DND-41 (cell line): ENCODE measurements around the gene DDT.
"Not testable (repeated sequence)": the region's sequence is repeated elsewhere in the genome, so short reads cannot be mapped to it uniquely, and the experiment has no call there.

Experiments
- EZH2 ChIP-seq: IDR thresholded peaks from 3 replicates; pipeline ENCODE4 v1.6.1; 2012; ENCODE audit warnings: borderline replicate concordance, low read depth, mild to moderate bottlenecking, moderate library complexity, low read length, inconsistent platforms; ENCODE audit not compliant: severe bottlenecking
- TF ChIP-seq, protein P1 (sequence below): IDR thresholded peaks from 2 replicates; pipeline ENCODE4 v1.5.1; 2012; ENCODE audit warnings: borderline replicate concordance, low read length, moderate library complexity, mild to moderate bottlenecking; ENCODE audit not compliant: poor library complexity, severe bottlenecking; ENCODE audit errors: extremely low read depth

DNA sequence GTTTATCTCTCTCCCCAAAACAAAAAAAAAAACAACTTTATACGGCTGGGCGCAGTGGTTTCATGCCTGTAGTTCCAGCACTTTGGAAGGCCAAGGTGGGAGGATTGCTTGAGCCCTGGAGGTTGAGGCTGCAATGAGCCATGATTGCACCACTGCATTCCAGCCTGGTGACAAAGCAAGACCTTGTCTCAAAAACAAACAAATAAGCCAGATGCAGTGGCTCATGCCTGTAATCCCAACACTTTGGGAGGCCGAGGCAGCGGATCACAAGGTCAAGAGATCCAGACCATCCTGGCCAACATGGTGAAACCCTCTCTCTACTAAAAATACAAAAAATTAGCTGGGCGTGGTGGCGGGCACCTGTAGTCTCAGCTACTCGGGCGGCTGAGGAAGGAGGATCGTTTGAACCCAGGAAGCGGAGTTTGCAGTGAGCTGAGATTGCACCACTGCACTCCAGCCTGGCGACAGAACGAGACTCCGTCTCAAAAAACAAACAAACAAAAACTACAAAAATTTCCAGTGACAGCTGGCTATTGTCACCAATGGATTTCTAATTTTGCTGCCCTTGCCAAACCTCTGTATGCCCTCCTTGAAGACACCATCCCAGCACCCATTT, 52.5 kb downstream of the DDT start:
- TF ChIP-seq, protein P1, sequence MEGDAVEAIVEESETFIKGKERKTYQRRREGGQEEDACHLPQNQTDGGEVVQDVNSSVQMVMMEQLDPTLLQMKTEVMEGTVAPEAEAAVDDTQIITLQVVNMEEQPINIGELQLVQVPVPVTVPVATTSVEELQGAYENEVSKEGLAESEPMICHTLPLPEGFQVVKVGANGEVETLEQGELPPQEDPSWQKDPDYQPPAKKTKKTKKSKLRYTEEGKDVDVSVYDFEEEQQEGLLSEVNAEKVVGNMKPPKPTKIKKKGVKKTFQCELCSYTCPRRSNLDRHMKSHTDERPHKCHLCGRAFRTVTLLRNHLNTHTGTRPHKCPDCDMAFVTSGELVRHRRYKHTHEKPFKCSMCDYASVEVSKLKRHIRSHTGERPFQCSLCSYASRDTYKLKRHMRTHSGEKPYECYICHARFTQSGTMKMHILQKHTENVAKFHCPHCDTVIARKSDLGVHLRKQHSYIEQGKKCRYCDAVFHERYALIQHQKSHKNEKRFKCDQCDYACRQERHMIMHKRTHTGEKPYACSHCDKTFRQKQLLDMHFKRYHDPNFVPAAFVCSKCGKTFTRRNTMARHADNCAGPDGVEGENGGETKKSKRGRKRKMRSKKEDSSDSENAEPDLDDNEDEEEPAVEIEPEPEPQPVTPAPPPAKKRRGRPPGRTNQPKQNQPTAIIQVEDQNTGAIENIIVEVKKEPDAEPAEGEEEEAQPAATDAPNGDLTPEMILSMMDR: not testable (repeated sequence)
- not testable (repeated sequence) for TF ChIP-seq EZH2
